ENCODE results near the gene CNIH3. TPM values are rescaled to one million over a fixed set of nuclear protein-coding genes. Genes with fewer than 3 reads are reported as not detected.

The CNIH3 gene
- total and polyA plus RNA-seq, 2 donors (not counting 1 experiment from before 2014, with no cell fraction given): 0.72 to 1.8 TPM

- peaks cover 4% of the 10 kb centered on the region for H3K9me3 Mint-ChIP-seq (ENCODE audit: insufficient read depth)
- POLR2A ChIA-PET: no interaction called here
Observed at GRCh38 chr1:224755586-224755985, 139.5 kb downstream of the CNIH3 start.

GRCh38 chr1:224757508-224757907, 141.4 kb downstream of the CNIH3 start:
- peaks cover 5% of the 10 kb centered on the region for H3K27me3 Mint-ChIP-seq
- Histone ChIP-seq H3K27me3 (replicated peaks in 1 of 4; ENCODE audit: control extremely low read depth in 1 of 4, control insufficient read depth in 3 of 4, insufficient read depth in 4 of 4, low read length in 3 of 4) (no peaks in the 10 kb centered on the region), H3K27ac (ENCODE audit: low read length in 2 of 2) (no peak overlapping the region), H3K4me3 (ENCODE audit: control extremely low read depth in 1 of 5, extremely low read depth in 1 of 5, insufficient read depth in 1 of 5, low read depth in 2 of 5, low read length in 4 of 5) (no peak overlapping the region), H3K4me2 (replicated peaks; ENCODE audit: low read depth, low read length, poor library complexity, severe bottlenecking) (no peak overlapping the region), H3K36me3 (replicated peaks in 1 of 2; ENCODE audit: control extremely low read depth in 1 of 2, control insufficient read depth in 1 of 2, extremely low read depth in 1 of 2, insufficient read depth in 2 of 2, low read length in 1 of 2) (no peaks in the 10 kb centered on the region), H2AFZ (ENCODE audit: insufficient read depth, low read depth, low read length, poor library complexity, severe bottlenecking) (no peak overlapping the region), H3K4me1 (ENCODE audit: control insufficient read depth in 2 of 2, insufficient read depth in 2 of 2, low read length in 2 of 2) (no peaks in the 10 kb centered on the region), H3K9me3 (ENCODE audit: control extremely low read depth in 1 of 3, control insufficient read depth in 2 of 3, insufficient read depth in 1 of 3, low read length in 2 of 3) (peaks cover 0 to 9% (median 0%) of the 10 kb centered on the region in 3 donors), H3K9ac (ENCODE audit: low read length) (no peak overlapping the region), H4K20me1 (ENCODE audit: control insufficient read depth, insufficient read depth, low read length, poor library complexity, severe bottlenecking) (no peaks in the 10 kb centered on the region), H3K79me2 (ENCODE audit: control insufficient read depth, insufficient read depth, low read length) (no peaks in the 10 kb centered on the region)
- no peak overlapping the region for H3K4me3 Mint-ChIP-seq
- POLR2A ChIA-PET: no interaction called here
- no peak for DNase-seq
- TF ChIP-seq EZH2 (IDR thresholded peaks at IDR 0.05; ENCODE audit: borderline replicate concordance, insufficient read depth, low read depth, low read length, poor library complexity, severe bottlenecking): no peak
- no peak for TF ChIP-seq CTCF (IDR thresholded peaks at IDR 0.05)
- no peak for ATAC-seq (ENCODE audit: low read depth)
- intact Hi-C loops (cut with micrococcal nuclease): no loop called here
- CTCF ChIA-PET: no interaction called here
- H3K4me1 Mint-ChIP-seq: no peaks in the 10 kb centered on the region
- WGBS (ENCODE audit: insufficient coverage): no CpG with 5 or more reads among the region's 5 CpGs
- H3K27ac Mint-ChIP-seq: no peak overlapping the region
- H3K9me3 Mint-ChIP-seq (ENCODE audit: insufficient read depth): peaks cover 4% of the 10 kb centered on the region

More at GRCh38 chr1:224755586-224755985, 139.5 kb downstream of the CNIH3 start:
- no peaks in the 10 kb centered on the region for H3K4me1 ChIP-seq (ENCODE audit: control insufficient read depth in 2 of 2, insufficient read depth in 2 of 2, low read length in 2 of 2)
- ATAC-seq (ENCODE audit: low read depth) (no peak), DNase-seq (no peak)
- WGBS (ENCODE audit: insufficient coverage): 96% methylated on average over 3 of the region's 4 CpGs
- peaks cover 0 to 9% (median 0%) of the 10 kb centered on the region in 3 donors for H3K9me3 ChIP-seq (ENCODE audit: control extremely low read depth in 1 of 3, control insufficient read depth in 2 of 3, insufficient read depth in 1 of 3, low read length in 2 of 3)
- intact Hi-C loops (cut with micrococcal nuclease): no loop called here
- H3K9ac ChIP-seq (ENCODE audit: low read length): no peak overlapping the region
- no peak overlapping the region for H2AFZ ChIP-seq (ENCODE audit: insufficient read depth, low read depth, low read length, poor library complexity, severe bottlenecking)
- no peak overlapping the region for H3K4me3 Mint-ChIP-seq
- no peak overlapping the region for H3K27ac ChIP-seq (ENCODE audit: low read length in 2 of 2)
- no peaks in the 10 kb centered on the region for H3K36me3 ChIP-seq (replicated peaks in 1 of 2; ENCODE audit: control extremely low read depth in 1 of 2, control insufficient read depth in 1 of 2, extremely low read depth in 1 of 2, insufficient read depth in 2 of 2, low read length in 1 of 2)
- no peaks in the 10 kb centered on the region for H3K27me3 ChIP-seq (replicated peaks in 1 of 4; ENCODE audit: control extremely low read depth in 1 of 4, control insufficient read depth in 3 of 4, insufficient read depth in 4 of 4, low read length in 3 of 4)
- H4K20me1 ChIP-seq (ENCODE audit: control insufficient read depth, insufficient read depth, low read length, poor library complexity, severe bottlenecking): no peaks in the 10 kb centered on the region
- H3K4me3 ChIP-seq (ENCODE audit: control extremely low read depth in 1 of 5, extremely low read depth in 1 of 5, insufficient read depth in 1 of 5, low read depth in 2 of 5, low read length in 4 of 5): no peak overlapping the region
- peaks cover 15% of the 10 kb centered on the region for H3K27me3 Mint-ChIP-seq
- CTCF ChIA-PET: no interaction called here
- no peak overlapping the region for H3K4me2 ChIP-seq (replicated peaks; ENCODE audit: low read depth, low read length, poor library complexity, severe bottlenecking)
- no peaks in the 10 kb centered on the region for H3K79me2 ChIP-seq (ENCODE audit: control insufficient read depth, insufficient read depth, low read length)
- H3K27ac Mint-ChIP-seq: no peak overlapping the region
- TF ChIP-seq CTCF (IDR thresholded peaks at IDR 0.05) (no peak), EZH2 (IDR thresholded peaks at IDR 0.05; ENCODE audit: borderline replicate concordance, insufficient read depth, low read depth, low read length, poor library complexity, severe bottlenecking) (no peak)
- H3K4me1 Mint-ChIP-seq: no peaks in the 10 kb centered on the region

All from B cell (primary cell).